CMK (cell line): ENCODE data around the gene SUPT3H.

Source experiments
- DNase-seq: peaks from one replicate; pipeline ENCODE4 v3.0.0-alpha.2; 2010; ENCODE audit warnings: low read depth

The SUPT3H gene

DNA sequence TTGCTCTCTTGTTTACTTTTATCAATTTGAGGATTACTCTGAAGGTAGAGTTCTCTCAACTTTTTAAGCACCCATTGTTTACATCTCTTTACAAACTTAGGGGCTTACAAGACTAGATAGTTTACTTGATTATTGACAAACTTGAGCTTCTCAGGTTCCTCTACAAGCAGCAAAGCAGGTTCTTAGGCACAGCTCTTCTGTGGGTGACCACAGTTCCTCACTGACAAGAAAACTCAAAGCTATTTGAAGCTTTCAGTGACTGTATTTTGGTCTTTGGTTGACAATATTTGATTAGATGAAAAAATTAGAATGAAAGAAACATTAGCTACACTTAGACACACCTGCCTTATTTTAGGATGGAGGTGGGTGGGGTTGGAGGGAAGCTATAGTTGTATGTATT, 376.9 kb downstream of the SUPT3H start:
- DNase-seq: no peak

DNA sequence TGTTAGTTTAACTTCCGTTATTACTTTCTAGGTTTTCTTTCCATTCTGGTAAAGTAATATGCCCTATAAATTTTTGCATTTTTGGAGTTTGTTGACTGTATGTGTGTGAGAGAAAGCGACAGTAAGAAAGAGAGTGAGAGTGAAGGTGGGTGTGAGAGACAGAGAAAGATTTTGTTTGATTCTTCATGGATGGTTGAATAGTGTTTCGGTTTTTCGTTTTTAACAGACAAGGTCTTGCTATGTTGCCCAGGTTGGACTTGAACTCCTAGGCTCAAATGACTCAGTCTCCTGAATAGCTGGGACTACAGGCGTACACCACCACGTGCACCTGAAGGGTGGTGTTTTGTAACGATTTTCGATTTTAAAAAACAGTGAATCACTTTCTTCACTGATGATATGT, 378.7 kb downstream of the SUPT3H start:
- DNase-seq: no peak

DNA sequence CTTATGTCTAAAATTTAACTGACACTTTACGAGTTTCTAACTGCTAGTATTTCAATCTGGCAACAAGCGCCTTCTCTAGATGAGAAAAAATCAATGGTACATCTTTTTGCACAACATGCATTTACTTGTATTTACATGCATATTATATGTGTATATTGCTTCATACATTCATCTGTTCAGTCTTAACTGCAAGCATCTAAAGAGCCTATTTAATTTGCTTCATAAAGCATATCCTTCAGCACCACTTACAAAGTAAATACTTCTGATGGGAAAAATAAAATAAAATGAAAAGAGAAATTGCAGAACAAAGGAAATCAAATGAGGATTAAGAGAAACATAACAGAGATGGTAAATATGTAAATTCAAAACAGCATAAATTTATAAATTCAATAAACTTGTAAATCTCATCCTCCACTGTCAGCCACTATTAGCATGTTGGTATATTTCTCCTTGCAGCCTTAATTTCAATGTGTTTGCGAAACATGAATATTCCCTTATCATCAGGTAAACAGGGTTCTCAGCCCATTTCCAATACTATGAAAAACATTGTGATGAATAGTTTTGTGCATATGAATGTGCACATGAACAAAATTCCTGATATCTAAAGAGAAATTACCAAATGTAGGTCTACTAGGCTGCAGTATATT, 382.1 kb downstream of the SUPT3H start:
- DNase-seq: no peak

DNA sequence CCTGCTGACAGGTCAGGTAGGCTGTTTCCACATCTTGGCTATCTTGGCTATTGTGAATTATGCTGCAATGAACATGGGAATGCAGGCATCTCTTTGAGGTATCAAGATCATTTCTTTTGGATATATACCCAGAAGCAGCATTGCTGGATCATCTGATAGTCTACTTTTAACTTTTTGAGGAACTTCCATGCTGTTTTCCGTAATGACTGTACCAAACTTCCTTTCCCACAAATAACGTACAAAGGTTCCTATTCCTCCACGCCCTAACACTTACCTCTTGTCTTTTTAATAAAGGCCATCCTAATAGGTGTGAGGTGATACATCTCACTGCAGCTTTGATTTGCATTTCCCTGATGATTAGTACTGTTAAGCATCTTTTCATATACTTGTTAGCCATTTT, 388.3 kb downstream of the SUPT3H start:
- no peak for DNase-seq

DNA sequence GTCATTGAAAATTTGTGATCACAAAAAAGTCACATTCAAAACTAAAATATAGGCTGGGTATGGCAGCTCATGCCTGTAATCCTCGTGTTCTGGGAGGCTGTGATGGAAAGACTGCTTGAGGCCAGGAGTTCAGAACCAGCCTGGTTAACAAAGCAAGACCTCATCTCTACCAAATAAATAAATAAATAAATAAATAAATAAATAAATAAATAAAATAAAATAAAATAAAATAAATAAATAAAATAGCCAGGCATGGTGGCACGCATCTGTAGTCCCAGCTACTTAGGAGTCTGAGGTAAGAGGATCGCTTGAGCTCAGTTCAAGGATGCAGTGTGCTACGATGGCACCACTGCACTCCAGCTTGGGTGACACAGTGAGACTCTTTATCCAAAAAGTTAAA, 392.7 kb downstream of the SUPT3H start:
- DNase-seq: no peak

DNA sequence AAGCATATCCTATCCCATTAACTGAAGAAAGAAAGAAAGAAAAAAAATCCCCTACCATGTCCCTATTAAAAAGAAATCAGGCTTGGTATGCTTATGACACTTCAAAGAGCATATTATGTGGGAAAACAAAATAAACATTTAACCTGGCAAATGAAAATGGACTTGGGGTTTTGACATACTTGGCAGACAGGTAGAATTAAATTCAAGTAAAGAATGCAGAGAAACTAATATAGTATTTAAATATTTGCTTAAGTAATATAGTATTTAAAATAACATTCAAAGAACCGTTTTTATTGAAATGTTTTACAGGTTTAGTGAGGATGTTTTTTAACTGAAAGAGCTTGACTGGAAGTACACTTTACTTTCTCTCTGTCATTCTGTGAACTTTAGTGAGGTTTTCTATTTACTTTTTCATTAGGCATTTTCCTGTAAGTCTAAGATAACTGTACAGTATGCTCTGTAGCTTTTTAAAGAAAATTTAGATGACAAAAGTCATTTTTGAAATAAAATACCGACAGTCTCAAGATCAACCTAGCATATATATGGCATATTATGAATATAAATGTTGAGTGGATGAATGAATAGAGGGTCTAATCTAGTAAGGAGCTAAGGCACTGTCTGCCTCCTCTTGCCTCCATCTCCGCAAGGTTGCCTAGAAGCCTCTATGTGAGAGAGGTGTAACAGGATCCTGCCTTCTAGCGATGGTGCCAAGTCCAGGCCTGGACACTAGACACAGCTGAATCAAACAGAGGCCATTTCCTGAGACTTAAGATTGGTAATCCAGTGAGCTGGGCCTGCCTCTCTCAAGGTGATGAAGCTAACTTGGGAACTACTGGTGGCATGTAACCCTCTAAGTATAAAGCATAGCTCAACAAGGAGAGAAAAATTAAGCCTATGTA, 394.0 kb downstream of the SUPT3H start:
- DNase-seq: no peak

DNA sequence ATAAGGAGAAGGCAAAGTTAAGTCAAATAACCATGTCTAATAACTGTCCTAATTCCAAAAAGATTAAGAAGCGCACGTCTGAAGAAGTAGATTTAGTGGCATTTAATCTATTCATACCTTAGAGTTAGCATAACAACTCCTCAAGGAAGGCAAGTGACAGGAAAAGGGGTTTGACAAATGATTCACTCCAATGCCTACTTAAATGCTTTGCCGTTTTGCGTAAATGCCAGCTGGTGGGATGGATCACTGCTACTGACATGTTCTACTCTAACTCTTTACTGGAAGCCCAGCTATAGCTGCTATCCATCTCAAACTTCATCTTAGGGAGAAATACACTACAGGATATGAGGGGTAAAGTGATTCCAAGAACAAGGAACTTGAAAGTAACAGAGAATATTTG, 396.9 kb downstream of the SUPT3H start:
- no peak for DNase-seq

DNA sequence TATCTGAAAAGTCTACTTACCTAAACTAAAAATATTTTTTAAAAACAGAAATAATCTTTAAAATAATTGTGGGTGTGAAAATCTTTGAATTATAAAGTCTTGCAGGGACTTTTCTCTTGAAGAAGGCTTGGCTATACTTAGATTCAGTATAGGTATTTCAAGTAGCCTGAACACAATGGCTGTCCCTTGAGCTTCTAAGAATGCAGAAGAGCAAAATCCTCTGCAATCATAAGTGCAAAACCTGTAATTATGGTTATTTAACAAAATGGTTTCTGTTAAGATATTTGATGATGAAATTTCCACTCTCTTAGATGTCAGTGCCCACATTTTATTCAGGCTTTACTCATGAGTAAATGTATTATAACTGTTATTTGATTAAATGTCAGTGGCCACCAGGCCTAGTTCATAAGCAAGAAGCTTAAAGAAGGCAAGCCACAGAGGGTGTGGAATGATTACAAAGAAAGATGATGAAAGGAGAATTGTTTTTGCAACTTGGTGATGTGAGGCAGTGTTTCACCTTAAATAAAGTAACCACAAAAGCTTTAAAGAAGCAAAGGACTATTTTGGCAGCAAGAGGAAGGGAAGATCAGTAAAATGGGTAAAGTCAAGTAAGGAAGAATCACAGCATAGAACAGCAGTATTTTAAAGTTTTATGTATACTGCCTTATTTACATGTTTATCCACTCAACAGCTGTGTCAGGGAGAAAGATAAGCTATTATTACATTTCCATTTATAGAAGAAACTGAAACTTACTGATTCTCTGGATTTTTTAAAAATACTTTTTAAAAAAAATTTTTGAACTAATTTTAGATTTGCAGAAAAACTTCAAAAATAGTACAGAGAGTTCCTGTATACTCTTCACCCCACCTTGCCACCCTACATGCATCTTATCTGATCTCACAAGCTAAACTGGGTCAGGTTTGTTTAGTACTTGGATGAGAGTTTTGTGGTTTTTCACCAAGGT, 400.8 kb downstream of the SUPT3H start:
- DNase-seq: no peak

DNA sequence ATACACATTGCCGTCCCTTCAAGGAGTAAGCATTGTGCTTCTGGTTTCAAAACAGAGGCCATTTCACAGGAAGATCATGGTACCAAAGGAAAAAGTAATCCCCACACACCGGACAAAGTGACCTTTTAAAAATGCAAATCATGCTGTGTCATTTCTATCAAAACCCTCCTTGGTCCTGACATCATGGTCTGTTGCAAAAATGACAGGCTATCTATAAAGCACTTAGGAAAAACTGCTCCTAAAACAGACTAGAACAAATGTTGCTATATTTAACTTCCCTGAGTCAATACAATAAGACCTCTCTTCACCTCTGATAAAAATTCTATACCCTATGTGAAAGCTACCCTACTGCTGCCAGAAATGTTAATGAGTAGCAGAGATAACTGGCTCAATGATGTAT, 403.2 kb downstream of the SUPT3H start:
- DNase-seq: no peak

DNA sequence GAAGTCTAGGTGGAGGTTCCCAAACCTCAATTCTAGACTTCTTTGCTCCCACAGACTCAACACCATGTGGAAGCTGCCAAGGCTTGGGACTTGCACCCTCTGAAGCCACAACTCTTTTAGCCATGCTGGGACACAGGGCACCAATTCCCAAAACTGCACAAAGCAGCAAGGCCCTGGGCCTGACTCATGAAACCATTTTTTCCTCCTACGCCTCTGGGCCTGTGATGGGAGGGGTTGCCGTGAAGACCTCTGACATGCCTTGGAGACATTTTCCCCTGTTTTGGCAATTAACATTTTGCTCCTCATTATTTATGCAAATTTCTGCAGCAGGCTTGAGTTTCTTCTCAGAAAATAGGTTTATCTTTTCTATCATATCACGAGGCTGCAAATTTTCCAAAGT, 405.0 kb downstream of the SUPT3H start:
- DNase-seq: no peak

DNA sequence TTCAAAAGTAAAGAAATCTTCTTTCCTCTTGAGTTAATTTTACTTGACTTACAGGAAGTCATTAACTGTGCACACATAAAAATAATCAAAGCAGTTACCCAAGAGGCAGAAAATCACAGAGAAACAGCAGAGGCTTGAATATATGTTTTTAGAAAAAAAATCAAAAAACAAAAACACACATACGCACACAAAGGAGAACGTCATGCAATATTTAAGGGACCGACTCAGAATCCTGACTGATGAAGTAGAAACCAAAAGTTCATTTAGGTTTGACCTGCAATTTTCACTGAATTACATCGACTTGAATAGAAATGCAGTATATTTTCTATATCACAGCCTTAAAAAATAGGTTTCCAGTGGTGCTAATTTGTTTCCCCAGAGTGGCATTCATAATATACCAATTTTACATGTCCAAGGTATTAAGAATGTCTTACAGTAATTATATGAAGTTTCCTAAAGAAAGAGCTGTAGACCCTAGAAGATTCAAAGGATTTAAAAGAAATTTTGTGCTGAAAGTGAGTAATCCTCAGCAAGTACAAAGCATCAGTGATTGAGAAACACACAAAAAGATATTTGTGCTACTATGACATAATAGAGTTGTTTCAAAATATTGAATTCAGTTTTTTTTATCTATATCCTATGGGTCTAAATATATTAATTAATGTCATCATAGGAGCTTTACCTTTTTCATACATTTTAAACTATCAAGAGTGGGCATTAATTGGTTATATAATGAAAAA, 408.1 kb downstream of the SUPT3H start:
- DNase-seq: no peak

DNA sequence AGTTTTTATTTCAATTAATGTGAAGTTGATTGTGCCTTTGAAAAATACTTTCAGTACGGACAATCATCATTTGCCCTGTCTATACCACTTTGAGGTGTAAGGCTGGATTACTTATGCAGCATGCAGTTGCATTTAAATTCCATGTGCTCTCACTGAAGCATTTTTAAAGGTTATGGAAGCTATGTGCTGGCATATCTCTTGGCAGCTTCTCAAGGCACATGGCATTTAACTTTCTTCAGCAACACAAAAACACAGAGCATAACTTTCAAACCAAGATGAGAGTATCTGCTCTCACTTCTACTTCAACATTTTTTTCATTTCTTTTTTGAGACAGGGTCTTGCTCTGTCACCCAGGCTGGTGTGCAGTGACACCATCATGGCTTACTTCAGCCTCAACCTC, 410.3 kb downstream of the SUPT3H start:
- DNase-seq: no peak

DNA sequence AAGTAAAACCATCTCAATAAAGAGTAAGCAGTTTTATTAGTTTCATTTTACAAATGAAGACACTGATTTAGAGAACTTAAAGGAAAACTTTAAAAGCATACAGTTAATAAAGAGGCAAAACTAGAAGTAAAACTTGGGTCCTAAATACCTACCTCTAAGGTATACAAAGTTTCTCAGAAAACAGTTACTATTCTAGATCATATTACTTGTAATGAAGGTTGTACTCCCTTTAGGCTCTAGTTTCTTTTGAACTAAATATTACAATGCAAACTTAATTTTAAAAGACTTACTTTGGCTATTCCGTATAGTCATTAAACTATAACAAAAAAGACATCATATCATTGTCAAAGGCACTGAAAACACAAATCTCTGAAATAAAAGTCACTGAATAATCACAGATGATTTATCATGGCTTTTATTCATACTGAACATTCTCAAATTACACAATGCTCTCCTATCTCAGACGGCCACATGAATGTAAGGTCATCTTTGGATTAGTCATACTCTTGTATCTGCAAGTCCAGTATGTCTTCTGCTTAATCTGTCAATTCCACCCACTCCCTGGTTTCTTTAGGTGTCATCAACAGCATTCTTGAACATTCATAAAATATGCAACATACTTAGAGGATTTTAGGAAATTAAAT, 411.2 kb downstream of the SUPT3H start:
- DNase-seq: peak; percentile 29

DNA sequence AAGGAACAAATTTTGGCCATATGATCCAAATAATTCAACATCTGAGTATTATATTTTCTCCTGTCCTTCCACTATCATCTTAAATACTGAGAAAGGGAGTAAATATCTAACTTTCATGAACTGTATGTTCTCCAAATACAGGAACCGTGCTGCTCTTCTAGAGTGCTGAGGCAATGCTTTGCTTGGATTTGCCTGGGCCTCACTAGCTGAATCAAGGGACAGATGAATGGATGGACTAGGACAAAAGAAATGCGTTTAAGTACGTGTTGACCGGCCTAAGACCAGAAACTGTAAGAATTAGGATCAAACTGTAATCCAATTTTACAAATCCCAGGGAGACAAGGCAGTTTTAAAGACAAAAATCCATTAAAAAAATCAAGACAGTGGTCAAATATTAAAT, 412.0 kb downstream of the SUPT3H start:
- DNase-seq: no peak

DNA sequence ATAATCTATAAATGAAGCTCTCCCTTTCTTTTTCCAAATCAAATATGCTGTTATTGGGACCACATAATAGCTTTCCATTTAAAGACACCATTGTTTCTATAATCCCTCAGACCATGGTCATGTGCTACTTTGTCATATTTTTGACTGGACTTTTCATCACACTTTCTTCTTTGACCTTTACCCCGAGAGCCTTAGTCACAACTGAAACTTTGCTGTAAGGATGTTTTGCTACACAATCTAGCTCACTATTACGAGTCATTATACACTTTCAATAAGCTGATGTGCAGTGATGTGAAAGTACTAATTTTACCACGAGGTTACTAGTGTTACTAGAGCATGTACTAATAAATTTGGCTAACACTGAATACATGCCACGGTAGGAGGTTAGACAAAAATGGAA, 416.8 kb downstream of the SUPT3H start:
- DNase-seq: no peak

DNA sequence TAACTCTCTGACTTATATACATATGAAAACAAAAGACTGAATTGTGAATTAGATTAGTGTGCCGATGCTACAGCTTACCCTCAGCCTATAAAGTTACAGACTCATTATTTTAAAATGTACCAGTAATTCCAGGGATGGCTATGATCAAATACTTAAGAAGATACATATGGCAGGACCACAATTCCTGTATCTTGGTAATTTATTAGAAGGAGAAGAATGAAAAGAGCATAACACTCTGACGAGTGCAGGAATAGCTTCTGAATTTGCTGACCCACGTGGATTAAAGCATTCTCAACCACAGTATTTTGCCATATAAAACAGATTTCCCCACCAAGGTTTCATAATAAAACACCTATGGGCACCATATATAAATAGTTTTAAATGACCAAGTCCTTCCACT, 418.1 kb downstream of the SUPT3H start:
- DNase-seq: no peak

DNA sequence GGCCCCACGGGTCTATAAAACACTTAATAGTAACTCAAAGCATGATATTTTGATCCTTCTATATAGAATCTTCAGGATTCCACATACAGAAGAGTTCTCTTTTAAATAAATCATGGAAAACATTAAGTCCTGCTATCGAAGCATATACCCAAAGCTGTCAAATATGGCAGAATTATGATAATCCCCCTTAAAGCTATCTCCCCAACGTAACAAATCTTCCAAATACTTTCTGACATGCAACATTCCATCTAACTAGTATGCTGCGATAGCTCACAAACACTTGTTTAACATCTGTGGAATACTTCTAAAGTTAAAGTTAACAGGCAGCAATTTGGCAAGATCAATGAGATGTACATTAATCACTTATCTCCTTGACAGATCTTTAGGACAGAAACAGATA, 420.6 kb downstream of the SUPT3H start:
- no peak for DNase-seq

DNA sequence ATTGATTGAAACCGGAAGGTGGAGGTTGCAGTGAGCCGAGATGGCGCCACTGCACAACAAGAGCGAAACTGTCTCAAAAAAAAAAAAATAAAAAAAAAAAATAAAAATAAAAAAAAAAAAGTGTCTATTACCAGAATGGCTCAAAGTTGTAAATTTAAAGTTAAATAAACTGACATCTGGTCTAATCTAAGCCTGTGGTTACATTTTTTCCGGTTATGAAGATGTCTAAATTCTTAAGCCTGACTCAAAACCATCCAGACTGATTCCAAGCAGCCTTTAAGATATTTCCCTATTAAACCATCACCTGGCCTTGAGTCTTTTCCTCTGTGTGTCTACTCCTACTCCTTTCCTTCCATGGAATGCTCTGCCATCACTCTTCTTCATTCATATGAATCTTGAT, 421.3 kb downstream of the SUPT3H start:
- no peak for DNase-seq

DNA sequence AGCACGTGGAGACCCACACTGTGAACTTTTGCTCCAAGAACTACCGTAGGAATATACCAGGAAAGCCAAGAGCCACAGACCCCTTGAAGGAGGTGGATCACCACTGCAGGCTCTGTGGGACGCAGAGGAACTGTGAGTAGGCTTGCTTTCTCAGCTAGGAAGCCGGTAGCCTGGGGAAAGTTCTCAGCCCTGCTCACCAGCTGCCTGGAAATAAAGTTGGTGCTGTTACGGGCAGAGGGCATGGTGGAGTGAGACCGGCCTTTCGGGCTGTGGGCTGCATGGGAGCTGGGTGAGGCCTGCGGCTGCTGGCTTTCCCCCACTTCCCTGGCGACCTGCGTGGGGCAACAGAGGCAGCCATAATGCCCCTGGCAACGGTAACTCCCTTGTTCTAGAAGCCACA, 422.6 kb downstream of the SUPT3H start:
- DNase-seq: no peak

DNA sequence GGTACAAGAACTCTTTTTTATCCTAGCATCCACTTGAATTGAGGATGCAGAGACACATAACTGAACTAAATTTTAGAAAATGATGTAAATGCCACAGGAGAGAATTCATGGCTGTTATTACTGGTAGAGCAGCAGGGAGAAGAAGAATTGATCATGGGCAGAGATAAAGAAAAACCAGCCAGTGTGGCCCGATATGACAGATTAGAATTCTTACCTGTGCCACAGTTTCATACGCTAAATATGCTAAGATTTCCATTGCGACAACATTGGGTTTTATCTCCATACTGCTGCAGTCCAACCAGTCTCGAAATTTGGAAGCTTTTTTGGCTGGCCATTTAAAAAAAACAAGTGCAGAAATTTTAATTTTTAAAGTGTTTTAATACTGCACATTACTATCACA, 423.5 kb downstream of the SUPT3H start:
- DNase-seq: no peak

DNA sequence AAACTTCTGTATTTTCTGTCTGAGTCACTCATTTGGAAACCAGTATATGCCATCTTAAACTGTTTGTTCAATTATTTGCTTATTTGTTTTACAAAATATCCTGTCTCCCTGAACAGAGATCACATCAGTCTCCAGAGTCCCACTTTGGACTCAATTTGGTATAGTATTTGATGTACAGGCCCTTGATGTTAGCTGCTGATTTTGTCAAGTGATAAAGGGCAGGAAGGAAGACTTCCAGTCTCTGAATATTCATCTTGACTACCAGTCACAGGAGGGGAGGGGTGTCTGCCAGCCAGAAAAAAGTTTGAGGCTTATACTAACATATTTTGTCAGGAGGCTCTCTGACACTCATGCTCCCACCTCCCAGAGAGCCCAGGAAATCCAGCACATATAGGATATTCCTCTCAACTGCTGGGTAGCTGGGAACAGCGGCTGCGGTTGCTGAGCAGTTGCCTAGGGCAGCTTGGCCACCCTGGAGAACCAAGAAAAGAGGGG, 426.4 kb downstream of the SUPT3H start:
- DNase-seq: no peak
